GM21717 (cell line): ENCODE measurements around the gene ANKRD13D.
A peak's percentile ranks its signal among the peaks of the same experiment; 100 is the strongest.

Experiments
- ATAC-seq: cut with Tn5 transposase; IDR thresholded peaks from one replicate; pipeline ENCODE4 v1.9.1; 2021; ENCODE audit warnings: mild to moderate bottlenecking, moderate library complexity; ENCODE audit not compliant: unreplicated experiment

ANKRD13D gene

DNA sequence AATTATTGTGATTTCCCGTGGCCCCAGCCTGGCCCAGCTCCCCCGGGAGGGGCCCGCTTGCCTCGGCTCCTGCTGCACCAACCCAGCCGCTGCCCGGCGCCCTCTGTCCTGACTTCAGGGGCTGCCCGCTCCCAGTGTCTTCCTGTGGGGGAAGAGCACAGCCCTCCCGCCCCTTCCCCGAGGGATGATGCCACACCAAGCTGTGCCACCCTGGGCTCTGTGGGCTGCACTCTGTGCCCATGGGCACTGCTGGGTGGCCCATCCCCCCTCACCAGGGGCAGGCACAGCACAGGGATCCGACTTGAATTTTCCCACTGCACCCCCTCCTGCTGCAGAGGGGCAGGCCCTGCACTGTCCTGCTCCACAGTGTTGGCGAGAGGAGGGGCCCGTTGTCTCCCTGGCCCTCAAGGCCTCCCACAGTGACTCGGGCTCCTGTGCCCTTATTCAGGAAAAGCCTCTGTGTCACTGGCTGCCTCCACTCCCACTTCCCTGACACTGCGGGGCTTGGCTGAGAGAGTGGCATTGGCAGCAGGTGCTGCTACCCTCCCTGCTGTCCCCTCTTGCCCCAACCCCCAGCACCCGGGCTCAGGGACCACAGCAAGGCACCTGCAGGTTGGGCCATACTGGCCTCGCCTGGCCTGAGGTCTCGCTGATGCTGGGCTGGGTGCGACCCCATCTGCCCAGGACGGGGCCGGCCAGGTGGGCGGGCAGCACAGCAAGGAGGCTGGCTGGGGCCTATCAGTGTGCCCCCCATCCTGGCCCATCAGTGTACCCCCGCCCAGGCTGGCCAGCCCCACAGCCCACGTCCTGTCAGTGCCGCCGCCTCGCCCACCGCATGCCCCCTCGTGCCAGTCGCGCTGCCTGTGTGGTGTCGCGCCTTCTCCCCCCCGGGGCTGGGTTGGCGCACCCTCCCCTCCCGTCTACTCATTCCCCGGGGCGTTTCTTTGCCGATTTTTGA, 3.3 kb upstream of the ANKRD13D start:
- no peak for ATAC-seq

DNA sequence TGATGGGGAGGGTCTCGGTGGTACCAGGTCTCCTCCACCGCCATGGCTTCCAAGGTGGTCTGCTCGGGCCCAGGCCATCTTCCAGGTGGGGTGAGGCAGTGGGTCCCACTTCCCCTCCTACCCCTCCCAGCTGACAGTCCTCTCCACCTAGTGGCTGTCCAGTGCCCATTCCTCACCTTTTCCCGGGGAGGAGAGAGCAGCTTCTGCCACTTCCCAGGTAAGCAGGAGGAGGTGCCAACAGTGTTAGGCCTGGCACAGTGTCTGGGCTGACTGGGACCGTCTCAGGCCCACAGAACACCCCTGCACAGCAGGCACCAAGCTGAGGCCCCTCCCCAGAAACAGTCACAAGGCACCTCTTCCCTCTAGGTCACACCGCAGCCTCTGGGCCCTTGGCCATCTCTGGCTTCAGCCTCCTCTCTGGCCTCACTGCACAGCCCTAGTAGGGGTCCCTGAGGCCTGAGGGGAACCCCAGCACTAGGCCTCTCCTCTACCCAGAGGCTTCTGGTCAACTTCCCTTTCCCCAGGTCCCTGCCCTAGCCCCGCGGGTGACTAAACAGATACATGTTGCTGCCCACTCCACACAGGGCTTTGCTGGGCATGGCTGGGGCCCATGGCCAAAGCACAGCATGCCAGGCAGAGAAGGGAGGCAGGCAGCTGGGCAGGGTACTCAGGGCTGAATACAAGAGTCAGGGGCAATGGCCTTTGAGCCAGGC, 2.3 kb upstream of the ANKRD13D start:
- ATAC-seq = no peak

GRCh38 chr11:67287355-67288197, 1.5 kb upstream of the ANKRD13D start:
- no peak for ATAC-seq

DNA sequence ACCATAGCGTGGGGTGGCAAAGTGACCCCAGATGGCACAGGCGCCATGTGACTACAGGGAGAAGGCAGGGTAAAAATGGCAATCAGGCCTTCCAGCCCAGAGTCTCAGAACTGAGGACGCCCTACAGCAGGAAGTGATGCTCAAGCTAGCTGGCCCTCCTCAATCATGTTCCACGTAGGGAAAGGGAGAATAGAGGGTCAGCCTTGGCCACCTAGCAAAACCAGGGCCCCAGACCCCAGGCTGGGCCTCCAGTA, 978 bp upstream of the ANKRD13D start:
- ATAC-seq = no peak

DNA sequence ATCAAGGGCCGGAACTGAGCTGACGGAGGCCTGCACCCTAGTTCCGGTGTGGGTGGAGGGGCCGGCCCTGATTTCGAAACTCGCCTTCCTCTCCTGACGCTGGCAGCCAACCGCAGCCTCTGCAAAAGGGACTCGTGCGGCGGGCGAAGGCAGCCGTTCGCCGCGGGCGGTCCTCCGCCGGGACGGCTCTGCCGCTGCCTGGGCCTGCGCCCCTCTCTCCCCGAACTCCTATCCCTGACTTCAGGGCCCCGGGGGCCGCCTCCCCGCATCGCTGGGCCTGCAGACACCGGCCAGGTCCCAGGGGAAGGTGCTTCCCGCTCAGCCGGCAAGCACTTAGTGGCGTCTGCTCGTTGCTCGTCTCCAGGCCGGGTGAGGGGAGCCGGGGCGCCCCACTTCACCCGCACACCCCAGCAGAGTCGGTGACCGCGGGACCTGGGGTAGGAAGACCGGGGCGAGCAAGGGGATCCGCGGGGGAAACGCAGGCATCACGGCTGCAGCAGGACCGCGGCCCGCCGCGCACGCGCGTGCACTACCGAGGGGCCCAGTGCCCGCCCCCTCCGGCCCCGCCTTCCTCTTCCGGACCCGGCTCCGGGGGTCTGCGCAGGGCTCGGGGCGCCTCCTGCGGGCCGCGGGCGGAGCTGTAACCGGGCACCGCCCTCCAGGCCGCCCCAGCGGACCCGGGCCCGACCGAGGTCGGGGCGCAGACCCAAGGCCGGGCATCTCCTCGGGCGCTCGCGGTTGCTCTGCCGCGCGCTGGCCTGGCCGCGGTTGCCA, 464 bp upstream of the ANKRD13D start:
- peak; percentile 48 for ATAC-seq

GRCh38 chr11:67289651-67290479, 762 bp downstream of the ANKRD13D start:
- ATAC-seq = no peak

DNA sequence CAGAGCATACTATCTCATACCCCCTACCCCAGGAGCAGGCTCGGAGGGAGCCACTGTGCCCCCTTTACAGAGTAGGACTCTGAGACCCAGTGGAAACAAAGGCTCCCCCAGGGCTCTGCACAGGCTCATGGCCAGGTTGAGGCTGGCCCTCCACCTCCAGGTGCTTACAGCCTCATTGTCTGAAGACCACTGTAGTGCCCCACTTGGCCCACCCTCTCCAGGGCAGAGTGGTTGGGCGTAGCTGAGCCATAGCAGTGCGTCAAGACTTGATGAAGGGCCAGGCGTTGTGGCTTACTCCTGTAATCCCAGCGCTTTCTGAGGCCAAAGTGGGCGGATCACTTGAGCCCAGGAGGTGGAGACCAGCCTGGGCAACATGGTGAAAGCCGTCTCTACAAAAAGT, 1.7 kb downstream of the ANKRD13D start:
- no peak for ATAC-seq

GRCh38 chr11:67291481-67292381, 2.6 kb downstream of the ANKRD13D start:
- ATAC-seq = no peak

- no peak for ATAC-seq
Observed at GRCh38 chr11:67292671-67293070, 3.6 kb downstream of the ANKRD13D start.

DNA sequence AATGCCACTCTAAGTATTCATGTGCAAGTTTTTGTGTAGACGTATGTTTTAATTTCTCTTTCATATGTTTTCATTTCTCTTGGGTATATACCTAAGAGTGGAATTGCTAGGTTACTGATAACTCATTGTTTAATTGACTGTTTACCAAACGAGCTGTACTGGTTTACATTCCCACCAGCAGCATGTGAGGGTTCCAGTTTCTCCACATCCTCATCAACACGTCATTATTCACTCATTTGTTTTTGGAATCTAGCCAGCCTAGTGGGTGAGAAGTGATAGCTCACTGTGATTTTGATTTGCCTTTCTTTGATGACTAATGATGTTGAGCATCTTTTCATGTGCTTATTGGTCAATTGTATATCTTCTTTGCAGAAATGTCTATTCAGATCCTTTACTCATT, 4.0 kb downstream of the ANKRD13D start:
- ATAC-seq = no peak

DNA sequence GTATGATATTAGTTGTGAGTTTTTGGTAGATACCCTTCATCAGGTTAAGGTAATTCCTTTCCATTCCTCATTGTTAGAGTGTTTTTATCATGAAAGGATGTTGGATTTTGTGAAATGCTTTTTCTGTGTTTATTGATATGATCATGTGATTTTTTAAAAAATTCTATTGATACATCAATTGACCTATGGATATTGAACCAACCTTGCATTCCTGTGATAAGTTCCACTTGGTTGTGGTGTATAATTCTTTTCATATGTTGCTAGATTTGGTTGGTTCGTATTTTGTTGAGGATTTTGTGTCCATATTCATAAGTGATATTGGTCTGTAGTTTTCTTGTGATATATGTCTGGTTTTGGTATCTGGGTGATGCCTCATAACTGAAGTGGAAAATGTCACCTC, 6.7 kb downstream of the ANKRD13D start:
- ATAC-seq = no peak

- no peak for ATAC-seq
Observed at GRCh38 chr11:67298786-67299185, 9.7 kb downstream of the ANKRD13D start.

DNA sequence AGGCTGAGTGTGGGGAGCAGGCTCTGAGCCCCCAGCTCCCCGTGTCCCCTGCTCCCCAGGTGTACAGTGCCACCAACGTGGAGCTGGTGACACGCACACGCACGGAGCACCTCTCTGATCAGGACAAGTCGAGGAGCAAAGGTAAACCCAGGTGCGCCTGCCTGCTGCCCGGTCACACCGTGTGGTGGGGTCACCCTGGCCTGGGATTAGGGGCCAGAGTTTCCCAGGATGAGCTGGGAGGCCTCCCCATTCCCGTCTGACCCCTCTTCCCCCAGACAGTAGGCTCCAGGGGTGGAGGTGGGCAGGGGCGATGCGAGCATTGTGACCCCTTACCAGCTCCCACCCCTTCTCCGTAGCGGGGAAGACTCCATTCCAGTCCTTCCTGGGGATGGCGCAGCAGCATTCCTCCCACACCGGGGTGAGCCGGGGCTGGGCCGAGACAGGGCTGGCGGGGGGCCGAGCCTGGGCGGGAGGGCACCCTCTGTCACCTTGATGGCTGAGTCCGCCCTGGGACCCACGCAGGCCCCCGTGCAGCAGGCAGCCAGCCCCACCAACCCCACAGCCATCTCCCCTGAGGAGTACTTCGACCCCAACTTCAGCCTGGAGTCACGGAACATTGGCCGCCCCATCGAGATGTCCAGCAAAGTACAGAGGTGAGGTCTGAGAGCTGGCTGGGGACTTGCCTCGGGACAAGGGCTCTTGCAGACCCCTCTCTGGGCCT, 10.5 kb downstream of the ANKRD13D start:
- ATAC-seq = no peak

DNA sequence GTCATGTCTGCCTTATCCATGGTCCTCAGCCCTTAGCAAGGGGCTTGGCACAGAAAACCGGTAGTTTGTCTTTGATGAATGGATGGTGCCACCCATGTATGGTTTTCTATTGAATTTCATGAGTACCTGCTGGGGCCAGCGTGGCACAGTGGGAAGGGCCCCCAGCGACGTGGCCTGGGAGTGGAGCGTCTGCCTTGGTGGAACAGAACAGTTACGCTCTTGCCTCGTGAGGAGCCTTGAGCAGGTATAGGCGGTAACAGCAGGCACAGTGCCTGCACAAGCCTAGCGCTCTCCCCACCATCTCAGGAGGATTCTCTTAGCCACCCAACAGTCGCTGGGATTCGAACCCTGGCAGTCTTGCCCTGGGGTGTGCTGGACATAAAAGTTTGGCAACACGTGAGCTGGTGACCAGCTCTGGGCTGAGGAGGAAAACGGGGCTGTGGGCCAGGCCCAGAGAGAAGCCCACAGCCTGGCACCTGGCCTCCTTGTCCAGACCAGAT, 11.2 kb downstream of the ANKRD13D start:
- ATAC-seq = no peak

- no peak for ATAC-seq
Observed at GRCh38 chr11:67300756-67301312, 11.7 kb downstream of the ANKRD13D start.

GRCh38 chr11:67301313-67301921, 12.3 kb downstream of the ANKRD13D start:
- ATAC-seq = no peak

DNA sequence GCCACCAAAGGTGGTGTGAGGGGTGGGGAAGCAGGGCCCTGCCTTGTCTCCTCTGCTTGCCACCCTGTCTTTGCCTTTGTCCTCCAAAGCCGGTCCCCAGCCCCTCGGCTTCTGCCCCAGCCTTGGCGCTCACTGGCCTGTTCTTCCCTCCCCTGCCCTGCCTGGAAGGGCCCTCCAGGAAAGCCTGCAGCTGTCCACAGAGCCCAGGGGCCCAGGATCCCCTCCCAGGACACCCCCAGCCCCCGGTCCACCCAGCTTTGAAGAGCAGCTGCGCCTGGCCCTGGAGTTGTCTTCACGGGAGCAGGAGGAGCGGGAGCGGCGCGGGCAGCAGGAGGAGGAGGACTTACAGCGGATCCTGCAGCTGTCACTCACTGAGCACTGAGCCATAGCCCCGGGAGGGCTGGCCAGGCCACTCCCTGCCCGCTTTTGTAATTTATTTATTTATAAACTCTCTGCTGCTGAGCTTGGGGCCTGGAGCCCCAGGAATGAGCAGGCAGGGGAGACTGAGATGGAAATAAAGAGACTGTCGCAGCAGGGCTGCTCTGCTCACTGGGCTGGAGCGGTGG, 12.9 kb downstream of the ANKRD13D start:
- no peak for ATAC-seq
